ENCODE data around the gene CA5A. TPM values are rescaled to one million over a fixed set of nuclear protein-coding genes. Genes with fewer than 3 reads are reported as not detected.

CA5A gene
- total and polyA plus RNA-seq, 2 of the 4 experiments (the other 2 are of a cell fraction): not detected

DNA sequence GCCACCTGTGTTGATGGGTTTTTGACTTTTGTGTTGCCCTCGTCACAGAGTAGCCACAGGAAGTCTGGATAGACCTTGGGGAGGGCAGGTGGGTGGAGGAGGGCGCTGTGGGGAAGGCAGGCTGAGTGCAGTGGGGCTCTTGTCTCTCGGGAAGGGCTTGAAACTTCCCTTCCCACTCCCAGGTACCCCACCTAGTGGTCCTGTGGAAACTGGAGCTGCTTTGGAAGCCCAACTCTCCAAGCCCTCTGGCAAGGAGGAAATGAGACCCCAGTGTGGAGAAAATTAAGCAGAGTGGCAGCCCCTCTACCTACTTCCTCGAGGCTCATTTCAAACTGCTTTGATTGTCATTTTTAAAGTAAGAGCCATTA lies 9.2 kb downstream of the CA5A start:
- no peak overlapping the region for H4K91ac ChIP-seq (ENCODE audit: insufficient read depth, low read depth, low read length)
- no peaks in the 10 kb centered on the region for H3K4me1 ChIP-seq (ENCODE audit: control insufficient read depth, insufficient read depth, low read length)
- TF ChIP-seq BHLHE40 (IDR thresholded peaks at IDR 0.05; ENCODE audit: low read depth, low read length) (no peak), ELK1 (IDR thresholded peaks at IDR 0.05; ENCODE audit: borderline replicate concordance, low read depth, low read length) (no peak), MXI1 (IDR thresholded peaks at IDR 0.05; ENCODE audit: borderline replicate concordance, low read depth, low read length) (no peak), RCOR1 (IDR thresholded peaks at IDR 0.05; ENCODE audit: insufficient replicate concordance, low read length) (no peak), SMC3 (IDR thresholded peaks at IDR 0.05; ENCODE audit: low read depth, low read length) (no peak), CEBPB (IDR thresholded peaks at IDR 0.05; ENCODE audit: low read depth, low read length) (no peak), FOS (IDR thresholded peaks at IDR 0.05; ENCODE audit: low read depth, low read length) (no peak), CTCF (conservative IDR thresholded peaks at IDR 0.05; ENCODE audit: low read depth, low read length) (no peak), RAD21 (IDR thresholded peaks at IDR 0.05; ENCODE audit: low read length) (no peak), MAFK (IDR thresholded peaks at IDR 0.05; ENCODE audit: low read depth, low read length) (no peak), POLR2A (IDR thresholded peaks at IDR 0.05; ENCODE audit: low read depth, low read length) (no peak), MAZ (IDR thresholded peaks at IDR 0.05; ENCODE audit: borderline replicate concordance, low read depth, low read length) (no peak), RFX5 (IDR thresholded peaks at IDR 0.05; ENCODE audit: low read depth, low read length) (no peak), CHD1 (IDR thresholded peaks at IDR 0.05; ENCODE audit: low read depth, low read length) (no peak), NFE2L2 (IDR thresholded peaks at IDR 0.05; ENCODE audit: low read depth, low read length) (no peak)
- TF ChIP-seq, protein P1, sequence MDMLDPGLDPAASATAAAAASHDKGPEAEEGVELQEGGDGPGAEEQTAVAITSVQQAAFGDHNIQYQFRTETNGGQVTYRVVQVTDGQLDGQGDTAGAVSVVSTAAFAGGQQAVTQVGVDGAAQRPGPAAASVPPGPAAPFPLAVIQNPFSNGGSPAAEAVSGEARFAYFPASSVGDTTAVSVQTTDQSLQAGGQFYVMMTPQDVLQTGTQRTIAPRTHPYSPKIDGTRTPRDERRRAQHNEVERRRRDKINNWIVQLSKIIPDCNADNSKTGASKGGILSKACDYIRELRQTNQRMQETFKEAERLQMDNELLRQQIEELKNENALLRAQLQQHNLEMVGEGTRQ (IDR thresholded peaks at IDR 0.05; ENCODE audit: low read depth, low read length): no peak
- no peak overlapping the region for H4K8ac ChIP-seq (ENCODE audit: low read depth in 2 of 2, low read length in 2 of 2)
- no peak overlapping the region for H3K4me2 ChIP-seq (ENCODE audit: low read depth, low read length)
- H3K79me1 ChIP-seq (ENCODE audit: low read depth in 1 of 2, low read length in 2 of 2): no peaks in the 10 kb centered on the region
- intact Hi-C loops (cut with micrococcal nuclease) (no loop called here), in situ Hi-C loops (cut with MboI; ENCODE audit: low sequenced_read_pairs) (no loop called here), dilution Hi-C loops (cut with HindIII; ENCODE audit: low sequenced_read_pairs, unreplicated experiment) (no loop called here)
- H2AK5ac ChIP-seq (ENCODE audit: low read depth, low read length): no peak overlapping the region
- H4K5ac ChIP-seq (ENCODE audit: low read depth, low read length): no peak overlapping the region
- no peak overlapping the region for H2AFZ ChIP-seq (replicated peaks; ENCODE audit: low read length, poor library complexity)
- no peak overlapping the region for H3K4me3 ChIP-seq (ENCODE audit: insufficient read depth, low read depth, low read length)
- ATAC-seq (ENCODE audit: low read depth) (no peak), DNase-seq (no peak)
- no peaks in the 10 kb centered on the region for H3K9me3 ChIP-seq (ENCODE audit: control insufficient read depth, insufficient read depth, low read length)
- H3K4ac ChIP-seq (ENCODE audit: low read depth, low read length): no peak overlapping the region
- H3K27ac ChIP-seq (ENCODE audit: insufficient read depth, low read length): no peak overlapping the region
- no peaks in the 10 kb centered on the region for H3K9me1 ChIP-seq (ENCODE audit: insufficient read depth, low read length)
- no peak overlapping the region for H3K18ac ChIP-seq (ENCODE audit: low read depth, low read length)
- no CpG with 5 or more reads among the region's 4 CpGs for WGBS, 2 experiments (ENCODE audit: extremely low coverage in 2 of 2, insufficient read length in 1 of 2)
- H3K9ac ChIP-seq (ENCODE audit: low read depth, low read length): no peak overlapping the region
- ChIA-PET POLR2A (ENCODE audit: unreplicated experiment) (no interaction called here), CTCF (no interaction called here)
- no peak overlapping the region for H3K14ac ChIP-seq (replicated peaks; ENCODE audit: low read depth, low read length)
- H2AK9ac ChIP-seq (replicated peaks; ENCODE audit: low read depth, low read length, poor library complexity): no peak overlapping the region
- no peaks in the 10 kb centered on the region for H3K36me3 ChIP-seq (ENCODE audit: control insufficient read depth, insufficient read depth, low read length)
- BruUV-seq (replicated peaks): no TSS peak
- no peak overlapping the region for H3K56ac ChIP-seq (ENCODE audit: extremely low read depth, insufficient read depth, low read length)
- H2BK120ac ChIP-seq (ENCODE audit: low read depth, low read length): no peak overlapping the region
- H2BK20ac ChIP-seq (ENCODE audit: low read depth, low read length): no peak overlapping the region
- H4K20me1 ChIP-seq (ENCODE audit: insufficient read depth, low read length): no peaks in the 10 kb centered on the region
- no peak overlapping the region for H2BK5ac ChIP-seq (ENCODE audit: low read depth, low read length, poor library complexity, severe bottlenecking)
- peaks cover 46% of the 10 kb centered on the region for H3K27me3 ChIP-seq (ENCODE audit: control insufficient read depth, insufficient read depth, low read length)
- no peak overlapping the region for H2BK15ac ChIP-seq (ENCODE audit: low read depth, low read length)
- H3K23ac ChIP-seq (ENCODE audit: low read depth, low read length): no peak overlapping the region

All from IMR-90 (cell line).